Hematopoietic multipotent progenitor cell treated with erythropoietin and hydrocortisone succinate and interleukin-3 and kit ligand, for 4 days (in vitro differentiated cells): ENCODE results near the gene WTIP.
"Not testable (repeated sequence)": the region's sequence is repeated elsewhere in the genome, so short reads cannot be mapped to it uniquely, and the experiment has no call there.

Source experiments
- DNase-seq: peaks from one replicate; pipeline ENCODE4 v3.0.0-alpha.2; 2015

The WTIP gene

DNA sequence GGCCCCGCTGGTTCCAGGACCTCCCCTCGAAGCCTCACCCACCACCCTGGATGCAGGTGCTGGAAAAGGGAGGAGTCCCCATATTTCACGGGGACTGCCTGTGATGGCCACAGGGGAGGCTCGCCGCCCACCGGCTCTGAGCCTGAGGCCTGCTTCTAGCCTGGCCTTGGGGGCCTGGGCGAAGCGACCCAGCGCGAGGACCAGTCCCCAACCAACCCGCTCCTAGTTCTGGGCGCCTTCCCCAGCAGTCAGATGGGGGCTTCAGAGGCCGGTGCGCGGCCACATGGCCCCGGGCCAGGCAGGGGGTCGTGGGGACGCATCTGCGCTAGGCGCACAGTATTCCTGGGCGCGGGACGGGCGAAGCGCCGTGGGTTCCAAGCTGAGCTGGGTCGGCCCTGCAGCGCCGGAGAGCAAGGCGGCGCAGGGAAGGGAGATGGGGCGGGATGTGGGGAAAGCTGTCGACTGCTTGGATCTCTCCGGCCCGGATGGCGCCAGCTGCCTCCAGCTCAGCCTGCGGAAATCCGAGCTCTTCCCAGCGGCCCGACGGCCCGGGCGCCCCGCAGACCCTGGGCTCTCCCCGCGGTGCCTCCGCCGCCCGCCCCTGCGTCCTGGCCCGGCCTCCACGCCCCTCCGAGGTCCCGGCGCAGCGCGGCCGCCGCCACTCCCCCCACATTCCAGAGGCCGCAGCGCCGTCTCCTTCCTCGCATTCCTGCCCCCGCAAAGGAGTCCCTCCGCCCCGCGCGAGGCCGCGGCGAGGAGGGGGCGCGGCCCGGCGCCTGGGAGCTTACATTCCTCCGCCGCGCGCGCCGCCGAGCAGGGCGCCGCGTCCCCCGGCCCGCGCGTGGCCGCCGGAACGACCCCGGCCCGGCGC, at the start of gene WTIP:
TSS of gene WTIP (plus strand) at position 788 of the 871 bp plus-strand sequence. CDS start 217 bp downstream, outside the sequence.
- DNase-seq, result no peak

GRCh38 chr19:34432797-34433196, 48.8 kb upstream of the WTIP start:
- DNase-seq, result no peak

GRCh38 chr19:34436716-34437115, 44.8 kb upstream of the WTIP start:
- no peak for DNase-seq

DNA sequence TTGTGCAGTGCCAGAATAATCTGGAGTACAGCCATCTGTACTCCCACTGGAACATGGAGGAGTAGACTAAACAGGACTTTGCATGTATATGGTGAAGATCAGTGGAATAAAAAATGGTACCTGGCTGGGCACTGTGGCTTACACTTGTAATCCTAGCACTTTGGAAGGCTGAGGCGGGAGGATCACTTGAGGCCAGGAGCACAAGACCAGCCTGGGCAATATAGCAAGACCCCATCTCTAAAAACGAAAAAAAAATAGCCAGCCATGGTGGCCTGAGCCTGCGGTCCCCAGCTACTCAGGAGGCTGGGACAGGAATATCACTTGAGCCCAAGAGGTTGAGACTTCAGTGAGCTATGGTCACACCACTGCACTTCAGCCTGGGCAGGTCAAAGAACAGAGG, 33.4 kb upstream of the WTIP start:
- no peak for DNase-seq

DNA sequence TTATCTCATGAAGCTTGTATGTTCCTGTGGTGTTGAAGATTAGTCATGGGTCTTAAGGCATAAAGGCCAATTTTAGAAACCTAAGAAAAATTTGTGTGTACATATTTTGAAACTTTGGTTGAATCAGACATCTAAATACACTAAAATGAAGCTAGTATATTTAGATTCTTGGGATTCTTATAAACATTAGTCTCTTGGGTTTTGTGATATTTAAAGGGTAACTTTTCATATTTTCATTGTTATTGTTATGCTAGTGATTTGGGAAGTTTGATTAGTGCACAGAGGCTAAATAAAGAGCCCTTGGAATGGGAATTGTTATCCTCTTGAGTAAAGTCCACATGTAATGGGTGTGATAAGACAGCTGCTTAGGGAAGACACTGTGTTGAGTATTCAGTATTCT, 28.8 kb upstream of the WTIP start:
- DNase-seq, result no peak

- no peak for DNase-seq
Measured at GRCh38 chr19:34454091-34454490, 27.5 kb upstream of the WTIP start.

GRCh38 chr19:34454685-34455084, 26.9 kb upstream of the WTIP start:
- no peak for DNase-seq

DNA sequence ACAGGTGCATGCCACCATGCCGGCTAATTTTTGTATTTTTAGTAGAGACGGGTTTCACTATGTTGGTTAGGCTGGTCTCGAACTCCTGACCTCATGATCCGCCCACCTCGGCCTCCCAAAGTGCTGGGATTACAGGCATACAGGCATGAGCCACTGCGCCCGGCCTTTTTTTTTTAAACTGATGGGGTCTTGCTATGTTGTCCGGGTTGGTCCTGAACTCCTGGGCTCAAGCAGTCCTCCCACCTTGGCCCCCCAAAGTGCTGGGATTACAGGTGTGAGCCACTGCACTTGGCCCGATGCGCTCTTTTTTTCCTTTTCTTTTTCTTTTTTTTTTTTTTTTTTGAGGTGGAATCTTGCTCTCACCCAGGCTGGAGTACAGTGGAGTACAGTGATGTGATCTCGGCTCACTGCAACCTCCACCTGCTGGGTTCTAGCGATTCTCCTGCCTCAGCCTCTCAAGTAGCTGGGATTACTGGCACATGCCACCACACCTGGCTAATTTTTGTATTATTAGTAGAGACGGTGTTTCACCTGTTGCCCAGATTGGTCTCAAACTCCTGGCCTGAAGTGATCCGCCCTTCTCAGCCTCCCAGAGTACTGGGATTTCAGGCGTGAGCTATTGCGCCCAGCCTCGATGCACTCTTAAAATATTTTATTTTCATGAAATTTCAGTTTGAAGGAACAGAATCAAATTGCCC, 25.6 kb upstream of the WTIP start:
- not testable (repeated sequence) for DNase-seq

GRCh38 chr19:34457446-34457845, 24.1 kb upstream of the WTIP start:
- DNase-seq, result no peak

DNA sequence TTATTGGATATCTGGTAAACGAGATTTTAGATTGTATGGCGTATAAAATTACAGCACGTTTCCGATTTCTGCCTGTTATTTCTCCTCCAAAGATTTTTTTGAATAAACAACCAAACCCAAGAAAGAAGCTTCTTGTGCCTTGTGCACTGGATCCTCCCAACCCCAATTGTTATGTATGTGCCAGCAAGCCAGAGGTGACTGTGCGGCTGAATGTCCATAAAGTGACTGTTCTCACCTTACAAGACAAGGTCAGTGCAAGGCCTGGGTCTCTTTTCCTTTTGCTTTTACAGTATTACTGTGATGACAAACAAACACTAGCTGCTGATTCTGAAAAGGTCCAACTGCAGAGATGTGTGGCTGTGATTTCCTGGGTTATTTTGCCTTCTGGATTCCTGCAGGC, 22.9 kb upstream of the WTIP start:
- DNase-seq, result no peak

GRCh38 chr19:34459614-34460013, 21.9 kb upstream of the WTIP start:
- no peak for DNase-seq

GRCh38 chr19:34461375-34462100, 20.0 kb upstream of the WTIP start:
- no peak for DNase-seq

- not testable (repeated sequence) for DNase-seq
Measured at GRCh38 chr19:34464785-34465184, 16.8 kb upstream of the WTIP start.

- DNase-seq, result no peak
Measured at GRCh38 chr19:34468409-34468808, 13.1 kb upstream of the WTIP start.

DNA sequence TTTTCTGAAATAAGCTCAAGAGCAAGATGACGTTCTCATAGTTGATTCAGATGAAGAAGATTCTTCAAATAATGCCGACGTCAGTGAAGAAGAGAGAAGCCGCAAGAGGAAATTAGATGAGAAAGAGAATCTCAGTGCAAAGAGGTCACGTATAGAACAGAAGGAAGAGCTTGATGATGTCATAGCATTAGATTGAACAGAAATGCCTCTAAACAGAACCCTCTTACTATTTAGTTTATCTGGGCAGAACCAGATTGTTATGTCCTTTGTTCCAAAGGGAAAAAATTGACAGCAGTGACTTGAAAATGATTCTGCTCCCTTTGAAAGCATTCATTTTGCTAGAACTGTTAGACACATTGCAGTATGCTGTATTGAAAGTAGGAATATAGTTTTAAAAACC, 12.5 kb upstream of the WTIP start:
- not testable (repeated sequence) for DNase-seq

- no peak for DNase-seq
Measured at GRCh38 chr19:34471906-34472700, 9.5 kb upstream of the WTIP start.

GRCh38 chr19:34474233-34474989, 7.1 kb upstream of the WTIP start:
- DNase-seq, result no peak

DNA sequence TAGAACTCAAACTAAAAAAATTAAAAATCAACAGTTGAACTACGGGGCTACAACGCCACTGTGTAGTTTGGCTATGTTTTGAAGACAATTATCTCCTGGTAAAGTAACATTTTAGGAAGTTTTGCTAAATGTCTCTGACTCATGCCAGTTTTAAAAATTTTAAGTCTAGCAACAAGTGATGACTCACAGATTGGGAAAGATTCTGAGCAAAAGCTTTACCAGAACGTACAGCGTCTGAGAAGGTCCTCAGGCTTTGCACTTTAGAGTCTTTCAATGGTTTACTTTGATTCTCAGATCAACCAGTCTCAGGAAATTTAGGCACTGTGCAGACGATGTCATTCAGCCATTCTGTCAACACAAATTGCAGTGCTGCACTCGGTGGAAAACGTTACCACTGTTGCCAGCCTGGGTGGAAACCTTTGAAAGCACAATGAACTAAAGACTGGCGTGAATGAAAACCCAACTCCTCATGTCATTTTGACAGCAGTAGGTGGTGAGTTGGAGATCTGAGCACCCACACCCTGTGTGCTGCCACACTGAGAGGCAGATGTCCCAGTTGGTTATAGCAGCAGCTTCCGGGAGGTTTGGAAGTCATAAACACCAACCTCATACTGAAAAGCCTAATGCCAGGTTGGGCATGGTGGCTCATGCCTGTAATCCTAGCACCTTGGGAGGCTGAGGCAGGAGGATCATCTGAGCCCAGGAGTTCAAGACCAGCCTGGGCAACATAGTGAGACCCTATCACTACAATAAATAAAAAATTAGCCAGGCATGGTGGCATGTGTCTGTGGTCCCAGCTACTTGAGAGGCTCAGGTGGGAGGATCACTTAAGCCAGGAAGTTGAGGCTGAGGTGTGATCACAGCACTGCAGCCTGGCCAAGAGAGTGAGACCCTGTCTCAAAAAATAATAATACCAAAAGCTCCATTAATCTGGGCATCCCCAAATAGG, 6.3 kb upstream of the WTIP start:
- DNase-seq, result peak; percentile 44

DNA sequence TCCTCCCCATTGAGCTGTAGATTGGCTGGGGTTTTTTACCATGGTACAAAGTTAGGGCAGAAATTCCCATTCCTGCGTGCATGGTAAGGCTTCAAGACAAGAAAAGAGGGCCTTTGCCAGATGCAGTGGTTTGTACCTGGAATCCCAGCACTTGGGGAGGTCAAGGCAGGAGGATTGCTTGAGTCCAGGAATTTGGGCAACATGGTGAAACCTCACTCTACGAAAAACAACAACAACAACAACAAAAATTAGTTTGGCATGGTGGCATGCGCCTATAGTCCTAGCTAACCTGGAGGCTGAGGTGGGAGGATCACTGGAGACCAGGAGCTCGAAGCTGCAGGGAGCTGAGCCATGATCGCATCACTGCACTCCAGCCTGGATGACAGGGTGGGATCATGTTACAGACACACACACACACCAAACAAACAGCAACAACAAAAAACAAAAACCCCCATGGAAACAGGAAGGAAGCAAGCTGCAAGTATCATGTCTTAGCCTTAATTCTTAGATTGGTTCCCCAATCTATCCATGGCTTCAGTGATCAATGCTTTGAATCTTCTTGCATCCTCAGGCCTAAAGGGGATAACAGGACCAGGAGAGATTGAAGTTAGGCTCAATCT, 5.5 kb upstream of the WTIP start:
- no peak for DNase-seq

- not testable (repeated sequence) for DNase-seq
Measured at GRCh38 chr19:34478496-34478895, 3.1 kb upstream of the WTIP start.
